HL-60 (cell line): ENCODE data around the gene BBS9.

Experiments
- DNase-seq, 2 experiments: peaks; one replicate each; pipeline ENCODE4 v3.0.0-alpha.2; 2010 to 2020; ENCODE audit warnings: low read depth in 1 of 2, low spot score in 1 of 2
- H3K27ac ChIP-seq: fragments of 250-450 bp; sonication (Bioruptor Pico); replicated peaks from 2 replicates; pipeline ENCODE4 v1.5.1; 2020; ENCODE audit warnings: mild to moderate bottlenecking, moderate library complexity
- H3K27me3 ChIP-seq: fragments of 250-450 bp; sonication (Bioruptor Pico); 2 replicates; pipeline ENCODE4 v1.5.1; 2021; ENCODE audit warnings: mild to moderate bottlenecking, moderate library complexity; ENCODE audit not compliant: insufficient read depth, poor library complexity, severe bottlenecking
- H3K4me3 ChIP-seq: replicated peaks from 2 replicates; pipeline ENCODE4 v1.5.1; 2011; ENCODE audit warnings: mild to moderate bottlenecking, control low read depth, low read length; ENCODE audit not compliant: insufficient read depth
- GABPA ChIP-seq: IDR thresholded peaks from 2 replicates; pipeline ENCODE4 v1.6.1; 2012; ENCODE audit warnings: low read depth
- POLR2AphosphoS5 ChIP-seq: IDR thresholded peaks from 2 replicates; pipeline ENCODE4 v1.6.1; 2012; ENCODE audit warnings: low read depth
- SPI1 ChIP-seq: IDR thresholded peaks from 2 replicates; pipeline ENCODE4 v1.6.1; 2012; ENCODE audit warnings: low read depth, mild to moderate bottlenecking, borderline replicate concordance
- TF ChIP-seq, protein P1 (sequence below): IDR thresholded peaks from one replicate; pipeline ENCODE4 v1.5.1; 2011; ENCODE audit warnings: low read length, control low read depth, inconsistent platforms; ENCODE audit not compliant: insufficient read depth
- TF ChIP-seq, protein P2 (sequence below): IDR thresholded peaks from 2 replicates; pipeline ENCODE4 v1.6.1; 2012; ENCODE audit warnings: low read depth; ENCODE audit not compliant: insufficient replicate concordance

The BBS9 gene

DNA sequence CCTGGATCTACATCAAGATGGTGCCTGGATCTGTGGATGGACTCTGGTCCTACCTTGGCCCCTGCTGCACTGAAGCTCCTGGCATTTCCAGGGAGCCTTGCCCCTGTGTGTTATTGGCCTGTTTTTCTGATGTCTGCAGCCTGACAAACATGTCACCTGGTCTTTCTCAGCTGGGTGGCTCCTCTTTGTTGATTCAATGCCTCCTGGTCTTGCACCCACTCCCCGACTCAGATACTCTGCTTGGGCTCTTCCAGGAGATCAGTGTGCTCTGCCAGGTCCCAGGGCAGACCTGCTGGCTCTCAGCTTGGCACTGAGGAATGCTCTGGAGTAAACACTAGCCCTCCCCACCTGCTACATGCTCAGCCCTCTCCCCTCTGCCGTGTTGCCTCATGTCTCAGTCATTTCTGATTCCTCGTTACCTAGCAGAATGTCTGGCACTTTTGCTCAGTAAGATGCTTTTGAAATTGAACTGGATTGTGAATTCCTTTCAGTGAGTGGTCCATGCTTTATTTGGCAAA lies 522.7 kb downstream of the BBS9 start:
- Histone ChIP-seq H3K27me3 (no peaks in the 10 kb centered on the region), H3K27ac (no peak overlapping the region), H3K4me3 (no peak overlapping the region)
- no peak for DNase-seq
- TF ChIP-seq POLR2AphosphoS5, result no peak
- no peak for TF ChIP-seq SPI1
- TF ChIP-seq, protein P1, sequence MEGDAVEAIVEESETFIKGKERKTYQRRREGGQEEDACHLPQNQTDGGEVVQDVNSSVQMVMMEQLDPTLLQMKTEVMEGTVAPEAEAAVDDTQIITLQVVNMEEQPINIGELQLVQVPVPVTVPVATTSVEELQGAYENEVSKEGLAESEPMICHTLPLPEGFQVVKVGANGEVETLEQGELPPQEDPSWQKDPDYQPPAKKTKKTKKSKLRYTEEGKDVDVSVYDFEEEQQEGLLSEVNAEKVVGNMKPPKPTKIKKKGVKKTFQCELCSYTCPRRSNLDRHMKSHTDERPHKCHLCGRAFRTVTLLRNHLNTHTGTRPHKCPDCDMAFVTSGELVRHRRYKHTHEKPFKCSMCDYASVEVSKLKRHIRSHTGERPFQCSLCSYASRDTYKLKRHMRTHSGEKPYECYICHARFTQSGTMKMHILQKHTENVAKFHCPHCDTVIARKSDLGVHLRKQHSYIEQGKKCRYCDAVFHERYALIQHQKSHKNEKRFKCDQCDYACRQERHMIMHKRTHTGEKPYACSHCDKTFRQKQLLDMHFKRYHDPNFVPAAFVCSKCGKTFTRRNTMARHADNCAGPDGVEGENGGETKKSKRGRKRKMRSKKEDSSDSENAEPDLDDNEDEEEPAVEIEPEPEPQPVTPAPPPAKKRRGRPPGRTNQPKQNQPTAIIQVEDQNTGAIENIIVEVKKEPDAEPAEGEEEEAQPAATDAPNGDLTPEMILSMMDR, result no peak
- no peak for TF ChIP-seq GABPA
- TF ChIP-seq, protein P2, sequence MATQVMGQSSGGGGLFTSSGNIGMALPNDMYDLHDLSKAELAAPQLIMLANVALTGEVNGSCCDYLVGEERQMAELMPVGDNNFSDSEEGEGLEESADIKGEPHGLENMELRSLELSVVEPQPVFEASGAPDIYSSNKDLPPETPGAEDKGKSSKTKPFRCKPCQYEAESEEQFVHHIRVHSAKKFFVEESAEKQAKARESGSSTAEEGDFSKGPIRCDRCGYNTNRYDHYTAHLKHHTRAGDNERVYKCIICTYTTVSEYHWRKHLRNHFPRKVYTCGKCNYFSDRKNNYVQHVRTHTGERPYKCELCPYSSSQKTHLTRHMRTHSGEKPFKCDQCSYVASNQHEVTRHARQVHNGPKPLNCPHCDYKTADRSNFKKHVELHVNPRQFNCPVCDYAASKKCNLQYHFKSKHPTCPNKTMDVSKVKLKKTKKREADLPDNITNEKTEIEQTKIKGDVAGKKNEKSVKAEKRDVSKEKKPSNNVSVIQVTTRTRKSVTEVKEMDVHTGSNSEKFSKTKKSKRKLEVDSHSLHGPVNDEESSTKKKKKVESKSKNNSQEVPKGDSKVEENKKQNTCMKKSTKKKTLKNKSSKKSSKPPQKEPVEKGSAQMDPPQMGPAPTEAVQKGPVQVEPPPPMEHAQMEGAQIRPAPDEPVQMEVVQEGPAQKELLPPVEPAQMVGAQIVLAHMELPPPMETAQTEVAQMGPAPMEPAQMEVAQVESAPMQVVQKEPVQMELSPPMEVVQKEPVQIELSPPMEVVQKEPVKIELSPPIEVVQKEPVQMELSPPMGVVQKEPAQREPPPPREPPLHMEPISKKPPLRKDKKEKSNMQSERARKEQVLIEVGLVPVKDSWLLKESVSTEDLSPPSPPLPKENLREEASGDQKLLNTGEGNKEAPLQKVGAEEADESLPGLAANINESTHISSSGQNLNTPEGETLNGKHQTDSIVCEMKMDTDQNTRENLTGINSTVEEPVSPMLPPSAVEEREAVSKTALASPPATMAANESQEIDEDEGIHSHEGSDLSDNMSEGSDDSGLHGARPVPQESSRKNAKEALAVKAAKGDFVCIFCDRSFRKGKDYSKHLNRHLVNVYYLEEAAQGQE, result no peak

DNA sequence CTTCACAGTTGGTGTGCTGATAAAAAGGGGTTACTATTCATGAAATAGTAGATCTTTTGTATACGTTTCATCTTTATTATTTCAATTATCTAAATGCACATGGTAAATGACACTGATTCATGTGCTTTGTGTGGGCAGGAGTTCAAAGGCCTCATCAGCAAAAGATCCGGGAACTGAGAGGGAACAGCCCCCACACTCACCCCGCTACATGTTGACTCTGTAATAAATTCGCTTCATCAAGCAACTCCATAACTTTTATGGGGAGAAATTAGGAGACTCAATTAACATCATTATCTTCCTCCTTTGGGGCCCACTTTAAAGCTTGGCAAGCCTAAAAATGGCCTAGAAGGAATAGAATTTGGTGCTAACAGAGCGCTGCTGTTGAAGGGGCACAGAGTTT lies 525.3 kb downstream of the BBS9 start:
- Histone ChIP-seq H3K27ac (no peak overlapping the region), H3K4me3 (no peak overlapping the region), H3K27me3 (no peaks in the 10 kb centered on the region)
- no peak for TF ChIP-seq GABPA
- TF ChIP-seq SPI1, result no peak
- TF ChIP-seq, protein P1, result no peak
- TF ChIP-seq, protein P2, result no peak
- TF ChIP-seq POLR2AphosphoS5, result no peak
- no peak for DNase-seq
